ENCODE measurements around the gene PIGP.

The PIGP gene

DNA sequence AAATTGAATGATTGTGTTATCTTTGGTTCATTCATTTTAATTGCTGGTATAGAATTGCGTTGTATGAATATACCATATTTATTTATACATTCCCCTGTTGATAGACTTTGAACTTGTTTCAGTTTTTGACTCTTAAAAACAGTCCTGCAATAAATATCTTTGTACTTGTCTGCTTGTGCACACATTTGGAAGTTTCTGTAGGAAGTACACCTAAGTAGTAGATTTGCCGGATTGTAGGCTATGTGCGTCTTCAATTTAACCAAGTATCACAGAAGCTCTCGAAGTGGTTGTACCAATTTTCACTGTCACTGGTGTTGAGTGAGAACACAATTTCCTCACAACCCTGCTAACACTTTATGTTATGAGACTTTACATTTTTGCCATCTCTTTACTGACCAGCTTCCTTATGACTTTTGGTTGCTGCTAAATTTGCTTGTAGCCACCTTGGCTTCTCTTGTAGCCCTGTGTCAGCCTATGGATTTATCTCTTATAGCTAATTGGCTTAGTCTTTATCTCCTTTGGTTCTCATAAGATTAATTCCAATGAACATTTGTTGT is 2.4 kb upstream of the PIGP start:
- in situ Hi-C loops (cut with HindIII; ENCODE audit: low sequenced_read_pairs), result no loop called here
- H3K4me3 ChIP-seq (ENCODE audit: low read depth, low read length), result no peak overlapping the region
- no peak for DNase-seq (ENCODE audit: low read depth, low spot score)
- TF ChIP-seq, protein P1, sequence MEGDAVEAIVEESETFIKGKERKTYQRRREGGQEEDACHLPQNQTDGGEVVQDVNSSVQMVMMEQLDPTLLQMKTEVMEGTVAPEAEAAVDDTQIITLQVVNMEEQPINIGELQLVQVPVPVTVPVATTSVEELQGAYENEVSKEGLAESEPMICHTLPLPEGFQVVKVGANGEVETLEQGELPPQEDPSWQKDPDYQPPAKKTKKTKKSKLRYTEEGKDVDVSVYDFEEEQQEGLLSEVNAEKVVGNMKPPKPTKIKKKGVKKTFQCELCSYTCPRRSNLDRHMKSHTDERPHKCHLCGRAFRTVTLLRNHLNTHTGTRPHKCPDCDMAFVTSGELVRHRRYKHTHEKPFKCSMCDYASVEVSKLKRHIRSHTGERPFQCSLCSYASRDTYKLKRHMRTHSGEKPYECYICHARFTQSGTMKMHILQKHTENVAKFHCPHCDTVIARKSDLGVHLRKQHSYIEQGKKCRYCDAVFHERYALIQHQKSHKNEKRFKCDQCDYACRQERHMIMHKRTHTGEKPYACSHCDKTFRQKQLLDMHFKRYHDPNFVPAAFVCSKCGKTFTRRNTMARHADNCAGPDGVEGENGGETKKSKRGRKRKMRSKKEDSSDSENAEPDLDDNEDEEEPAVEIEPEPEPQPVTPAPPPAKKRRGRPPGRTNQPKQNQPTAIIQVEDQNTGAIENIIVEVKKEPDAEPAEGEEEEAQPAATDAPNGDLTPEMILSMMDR (IDR thresholded peaks at IDR 0.05; ENCODE audit: low read depth, low read length), result no peak

DNA sequence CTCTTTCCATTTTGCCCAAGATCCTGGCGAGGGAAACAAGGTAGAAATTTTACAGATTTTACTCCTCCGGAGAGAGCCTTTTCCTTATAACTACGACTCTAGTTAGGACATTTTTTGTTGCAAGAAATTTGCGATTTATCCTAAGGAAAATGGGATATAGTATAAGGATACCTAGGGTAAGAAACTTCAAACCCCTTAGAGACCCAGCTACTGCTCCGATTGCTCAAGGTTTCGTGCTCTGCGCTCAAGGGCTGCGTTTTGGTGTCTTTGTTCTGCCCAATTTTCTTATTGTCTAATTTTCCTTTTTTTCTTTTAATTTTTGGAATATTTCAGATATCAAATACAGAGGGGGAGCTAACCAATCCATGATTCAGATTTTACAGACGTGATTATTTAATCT is 1.7 kb upstream of the PIGP start:
- TF ChIP-seq, protein P1 (IDR thresholded peaks at IDR 0.05; ENCODE audit: low read depth, low read length), result no peak
- in situ Hi-C loops (cut with HindIII; ENCODE audit: low sequenced_read_pairs), result no loop called here
- no peak for DNase-seq (ENCODE audit: low read depth, low spot score)
- peak overlapping the region; percentile 89 for H3K4me3 ChIP-seq (ENCODE audit: low read depth, low read length)

DNA sequence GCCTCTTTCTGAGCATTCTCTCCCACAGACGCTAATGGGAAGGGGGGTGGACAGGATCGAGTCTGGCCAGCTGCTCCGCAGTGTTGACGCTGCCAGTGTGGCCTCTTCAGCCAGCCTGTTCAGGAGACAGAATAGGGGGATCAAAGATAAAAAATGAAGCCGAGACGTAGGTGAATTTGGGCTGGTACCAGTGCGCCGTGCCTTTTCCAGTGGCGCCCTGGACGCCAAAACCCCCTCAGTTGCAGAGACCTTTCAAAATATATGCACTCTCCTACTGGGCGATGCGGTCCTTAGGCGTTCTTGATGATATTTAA is 1.3 kb upstream of the PIGP start:
- TF ChIP-seq, protein P1 (IDR thresholded peaks at IDR 0.05; ENCODE audit: low read depth, low read length), result no peak
- H3K4me3 ChIP-seq (ENCODE audit: low read depth, low read length), result peak overlapping the region; percentile 89
- in situ Hi-C loops (cut with HindIII; ENCODE audit: low sequenced_read_pairs), result no loop called here
- no peak for DNase-seq (ENCODE audit: low read depth, low spot score)

DNA sequence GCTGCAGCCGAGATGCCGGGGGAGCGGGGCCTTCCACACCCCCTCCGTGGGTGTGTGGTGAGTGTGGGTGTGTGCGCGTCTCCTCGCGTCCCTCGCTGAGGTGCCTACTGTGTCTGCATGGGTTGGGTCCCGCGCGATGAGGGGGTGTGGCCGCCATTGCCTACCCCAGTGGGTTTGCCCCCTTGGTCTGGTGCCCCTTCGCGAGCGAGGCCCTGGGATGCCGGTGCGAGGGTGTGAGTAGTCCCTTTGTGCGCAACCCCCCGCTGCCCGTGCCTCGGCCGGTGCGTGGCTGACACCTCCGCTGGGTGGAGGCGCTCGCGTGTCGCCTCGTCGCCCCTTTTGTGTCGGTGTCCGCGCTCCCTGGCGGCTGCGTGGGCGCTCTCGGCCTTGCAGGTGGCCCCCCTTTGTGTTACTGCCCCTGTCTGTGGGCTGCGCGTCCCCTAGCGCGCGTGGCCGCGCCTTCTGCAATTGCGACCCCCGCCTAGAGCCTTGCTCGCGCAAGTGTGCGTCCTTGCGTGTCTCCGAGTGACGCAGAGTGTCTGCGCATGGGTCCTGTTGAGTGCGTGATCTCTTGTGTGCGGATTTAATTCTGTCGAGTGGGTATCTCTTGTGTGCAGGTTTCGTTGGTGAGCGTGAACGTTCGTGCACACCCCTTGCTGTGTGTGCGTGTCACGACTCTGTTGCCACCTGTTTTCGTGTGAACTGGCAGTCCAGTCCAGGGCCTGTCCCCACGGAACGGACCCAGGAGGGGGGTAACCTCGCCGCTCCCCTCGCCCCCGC is 736 bp upstream of the PIGP start:
- DNase-seq (ENCODE audit: low read depth, low spot score), result peak; percentile 32
- in situ Hi-C loops (cut with HindIII; ENCODE audit: low sequenced_read_pairs), result no loop called here
- TF ChIP-seq, protein P1 (IDR thresholded peaks at IDR 0.05; ENCODE audit: low read depth, low read length), result no peak
- H3K4me3 ChIP-seq (ENCODE audit: low read depth, low read length), result peak overlapping the region; percentile 89

DNA sequence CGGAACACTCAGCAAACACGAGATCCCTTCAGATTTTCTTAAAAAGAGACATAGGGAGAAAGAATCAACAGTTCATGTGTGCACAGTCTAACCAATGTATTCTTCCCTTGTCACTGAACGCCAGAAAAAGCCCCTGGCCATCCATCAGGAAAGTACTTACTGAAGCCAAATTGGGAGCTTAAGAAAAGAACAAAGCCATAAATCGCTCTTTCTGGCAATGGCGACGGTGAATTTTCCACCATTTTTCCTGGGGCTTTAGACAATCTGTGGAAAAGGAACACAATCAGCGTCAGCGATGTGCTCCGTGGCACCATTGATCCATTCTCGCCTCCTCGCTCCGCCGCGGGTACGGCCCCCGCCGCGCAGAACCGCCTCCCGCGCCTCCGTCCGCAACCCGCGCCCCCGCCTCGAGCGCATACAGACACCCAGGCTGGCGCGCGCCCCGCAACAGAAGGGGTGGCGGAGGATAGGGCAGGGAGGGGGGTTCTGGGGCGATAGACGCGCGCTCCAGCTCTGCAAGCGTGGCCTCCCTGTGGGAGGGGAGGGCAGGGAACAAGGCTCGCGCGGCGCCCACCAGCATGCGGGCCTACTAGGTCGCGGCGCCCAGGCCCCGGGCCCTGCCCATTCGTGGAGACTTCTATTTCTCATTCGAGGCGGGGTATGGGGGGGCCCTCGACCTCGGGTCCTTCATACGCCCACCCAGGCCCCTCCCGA is 440 bp downstream of the PIGP start:
- DNase-seq (ENCODE audit: low read depth, low spot score), result peak; percentile 86
- TF ChIP-seq, protein P1 (IDR thresholded peaks at IDR 0.05; ENCODE audit: low read depth, low read length), result no peak

DNA sequence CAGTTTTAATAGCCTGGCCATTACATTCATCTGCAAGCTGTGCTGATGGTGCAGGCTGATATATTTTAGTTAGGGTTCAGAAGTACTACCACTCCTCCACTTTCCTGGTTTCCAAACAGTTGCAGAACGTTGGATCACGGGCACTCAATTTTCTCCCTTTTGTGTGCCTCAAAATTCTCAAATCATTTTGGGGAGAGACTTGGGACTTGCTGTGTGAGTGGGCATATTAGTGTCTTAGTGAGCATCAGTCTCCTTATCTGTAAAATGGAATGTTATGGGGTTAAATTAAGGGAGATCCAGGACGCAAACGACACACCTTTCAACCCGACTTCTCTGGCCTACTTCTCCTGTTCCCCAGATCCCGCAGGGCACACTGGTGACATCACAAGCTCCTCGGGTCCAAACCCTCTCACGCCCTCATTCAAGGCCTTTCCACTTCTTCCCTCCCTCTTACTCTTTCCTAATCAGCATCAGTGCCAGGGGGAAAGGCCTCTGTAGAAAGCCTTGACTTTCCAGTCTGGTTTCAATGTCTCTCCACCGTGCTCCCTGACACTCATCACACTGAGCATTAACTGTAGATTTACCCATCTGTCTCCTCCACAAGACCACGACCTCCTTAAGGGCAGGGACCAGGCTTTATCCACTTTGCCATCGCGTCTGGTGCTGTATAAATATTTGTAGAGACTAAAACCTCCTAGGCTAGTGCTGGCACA is 1.2 kb downstream of the PIGP start:
- in situ Hi-C loops (cut with HindIII; ENCODE audit: low sequenced_read_pairs), result no loop called here
- peak overlapping the region; percentile 60 for H3K4me3 ChIP-seq (ENCODE audit: low read depth, low read length)
- DNase-seq (ENCODE audit: low read depth, low spot score), result peak; percentile 64
- TF ChIP-seq, protein P1 (IDR thresholded peaks at IDR 0.05; ENCODE audit: low read depth, low read length), result no peak

More for the DNA sequence above, 440 bp downstream of the PIGP start:
- in situ Hi-C loops (cut with HindIII; ENCODE audit: low sequenced_read_pairs), result no loop called here
- H3K4me3 ChIP-seq (ENCODE audit: low read depth, low read length), result peak overlapping the region; percentile 60

All from astrocyte of the spinal cord (primary cell).